Ishikawa (cell line): ENCODE measurements around the gene PLBD1.

Experiments
- CEBPB ChIP-seq: IDR thresholded peaks from 2 replicates; pipeline ENCODE4 v1.6.1; 2012
- CREB1 ChIP-seq: IDR thresholded peaks from 2 replicates; pipeline ENCODE4 v1.6.1; 2012; ENCODE audit warnings: low read depth
- EGR1 ChIP-seq: IDR thresholded peaks from 2 replicates; pipeline ENCODE4 v1.6.1; 2012
- EP300 ChIP-seq: IDR thresholded peaks from 2 replicates; pipeline ENCODE4 v1.6.1; 2012; ENCODE audit warnings: borderline replicate concordance
- FOXM1 ChIP-seq: IDR thresholded peaks from 2 replicates; pipeline ENCODE4 v1.6.1; 2012; ENCODE audit warnings: low read depth, borderline replicate concordance
- NFIC ChIP-seq: IDR thresholded peaks from 2 replicates; pipeline ENCODE4 v1.6.1; 2012
- RAD21 ChIP-seq: IDR thresholded peaks from 2 replicates; pipeline ENCODE4 v1.6.1; 2012; ENCODE audit warnings: low read depth
- TAF1 ChIP-seq: IDR thresholded peaks from 2 replicates; pipeline ENCODE4 v1.6.1; 2012; ENCODE audit warnings: low read depth, mild to moderate bottlenecking
- TCF12 ChIP-seq: IDR thresholded peaks from 2 replicates; pipeline ENCODE4 v1.6.1; 2012; ENCODE audit warnings: low read depth
- TEAD4 ChIP-seq: IDR thresholded peaks from 2 replicates; pipeline ENCODE4 v1.6.1; 2012
- YY1 ChIP-seq: IDR thresholded peaks from 2 replicates; pipeline ENCODE4 v1.6.1; 2012; ENCODE audit warnings: low read depth
- ZBTB7A ChIP-seq: IDR thresholded peaks from 2 replicates; pipeline ENCODE4 v1.6.1; 2012; ENCODE audit warnings: low read depth
- TF ChIP-seq, protein P1 (sequence below): IDR thresholded peaks from 2 replicates; pipeline ENCODE4 v1.6.1; 2012
- TF ChIP-seq, protein P2 (sequence below): IDR thresholded peaks from 2 replicates; pipeline ENCODE4 v1.6.1; 2012
- TF ChIP-seq, protein P3 (sequence below): IDR thresholded peaks from 2 replicates; pipeline ENCODE4 v1.6.1; 2012; ENCODE audit warnings: low read depth, mild to moderate bottlenecking

The PLBD1 gene

DNA sequence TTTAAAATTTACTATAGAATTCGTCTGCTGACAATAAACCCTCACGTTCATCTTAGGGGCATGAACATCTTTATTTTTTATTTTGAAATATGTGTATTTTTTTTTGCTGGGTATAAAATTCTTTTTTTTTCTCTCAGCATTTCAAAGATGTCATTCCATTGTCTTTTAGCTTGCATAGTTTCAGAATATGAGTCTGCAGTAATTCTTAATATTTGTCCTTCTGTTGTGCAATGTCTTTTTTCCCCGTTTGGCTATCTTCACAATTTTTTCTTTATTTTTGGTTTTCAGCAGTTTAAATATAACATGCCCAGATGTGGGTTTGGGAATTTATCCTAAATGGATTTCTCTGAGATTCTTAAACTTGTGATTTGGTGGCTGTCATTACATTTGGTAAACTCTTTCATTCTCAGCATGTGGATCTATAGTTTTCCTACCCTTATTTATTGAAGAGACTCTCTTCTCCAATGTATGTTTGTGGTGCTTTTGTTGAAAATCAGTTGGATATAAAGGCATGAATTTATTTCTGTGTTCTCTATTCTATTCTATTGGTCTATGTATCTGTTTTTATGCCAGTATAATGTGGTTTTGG, 37.8 kb upstream of the PLBD1 start:
- TF ChIP-seq, protein P1, sequence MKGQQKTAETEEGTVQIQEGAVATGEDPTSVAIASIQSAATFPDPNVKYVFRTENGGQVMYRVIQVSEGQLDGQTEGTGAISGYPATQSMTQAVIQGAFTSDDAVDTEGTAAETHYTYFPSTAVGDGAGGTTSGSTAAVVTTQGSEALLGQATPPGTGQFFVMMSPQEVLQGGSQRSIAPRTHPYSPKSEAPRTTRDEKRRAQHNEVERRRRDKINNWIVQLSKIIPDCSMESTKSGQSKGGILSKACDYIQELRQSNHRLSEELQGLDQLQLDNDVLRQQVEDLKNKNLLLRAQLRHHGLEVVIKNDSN = 0 out of 2 replicates have a peak, but pooled peaks have one; percentile 49
- no peak for TF ChIP-seq TCF12
- TF ChIP-seq YY1 = no peak
- TF ChIP-seq TAF1 = no peak
- TF ChIP-seq RAD21 = no peak
- TF ChIP-seq NFIC = no peak
- no peak for TF ChIP-seq FOXM1
- TF ChIP-seq, protein P2, sequence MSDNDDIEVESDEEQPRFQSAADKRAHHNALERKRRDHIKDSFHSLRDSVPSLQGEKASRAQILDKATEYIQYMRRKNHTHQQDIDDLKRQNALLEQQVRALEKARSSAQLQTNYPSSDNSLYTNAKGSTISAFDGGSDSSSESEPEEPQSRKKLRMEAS = no peak
- TF ChIP-seq, protein P3, sequence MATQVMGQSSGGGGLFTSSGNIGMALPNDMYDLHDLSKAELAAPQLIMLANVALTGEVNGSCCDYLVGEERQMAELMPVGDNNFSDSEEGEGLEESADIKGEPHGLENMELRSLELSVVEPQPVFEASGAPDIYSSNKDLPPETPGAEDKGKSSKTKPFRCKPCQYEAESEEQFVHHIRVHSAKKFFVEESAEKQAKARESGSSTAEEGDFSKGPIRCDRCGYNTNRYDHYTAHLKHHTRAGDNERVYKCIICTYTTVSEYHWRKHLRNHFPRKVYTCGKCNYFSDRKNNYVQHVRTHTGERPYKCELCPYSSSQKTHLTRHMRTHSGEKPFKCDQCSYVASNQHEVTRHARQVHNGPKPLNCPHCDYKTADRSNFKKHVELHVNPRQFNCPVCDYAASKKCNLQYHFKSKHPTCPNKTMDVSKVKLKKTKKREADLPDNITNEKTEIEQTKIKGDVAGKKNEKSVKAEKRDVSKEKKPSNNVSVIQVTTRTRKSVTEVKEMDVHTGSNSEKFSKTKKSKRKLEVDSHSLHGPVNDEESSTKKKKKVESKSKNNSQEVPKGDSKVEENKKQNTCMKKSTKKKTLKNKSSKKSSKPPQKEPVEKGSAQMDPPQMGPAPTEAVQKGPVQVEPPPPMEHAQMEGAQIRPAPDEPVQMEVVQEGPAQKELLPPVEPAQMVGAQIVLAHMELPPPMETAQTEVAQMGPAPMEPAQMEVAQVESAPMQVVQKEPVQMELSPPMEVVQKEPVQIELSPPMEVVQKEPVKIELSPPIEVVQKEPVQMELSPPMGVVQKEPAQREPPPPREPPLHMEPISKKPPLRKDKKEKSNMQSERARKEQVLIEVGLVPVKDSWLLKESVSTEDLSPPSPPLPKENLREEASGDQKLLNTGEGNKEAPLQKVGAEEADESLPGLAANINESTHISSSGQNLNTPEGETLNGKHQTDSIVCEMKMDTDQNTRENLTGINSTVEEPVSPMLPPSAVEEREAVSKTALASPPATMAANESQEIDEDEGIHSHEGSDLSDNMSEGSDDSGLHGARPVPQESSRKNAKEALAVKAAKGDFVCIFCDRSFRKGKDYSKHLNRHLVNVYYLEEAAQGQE = no peak
- peak; percentile 86 for TF ChIP-seq CEBPB

DNA sequence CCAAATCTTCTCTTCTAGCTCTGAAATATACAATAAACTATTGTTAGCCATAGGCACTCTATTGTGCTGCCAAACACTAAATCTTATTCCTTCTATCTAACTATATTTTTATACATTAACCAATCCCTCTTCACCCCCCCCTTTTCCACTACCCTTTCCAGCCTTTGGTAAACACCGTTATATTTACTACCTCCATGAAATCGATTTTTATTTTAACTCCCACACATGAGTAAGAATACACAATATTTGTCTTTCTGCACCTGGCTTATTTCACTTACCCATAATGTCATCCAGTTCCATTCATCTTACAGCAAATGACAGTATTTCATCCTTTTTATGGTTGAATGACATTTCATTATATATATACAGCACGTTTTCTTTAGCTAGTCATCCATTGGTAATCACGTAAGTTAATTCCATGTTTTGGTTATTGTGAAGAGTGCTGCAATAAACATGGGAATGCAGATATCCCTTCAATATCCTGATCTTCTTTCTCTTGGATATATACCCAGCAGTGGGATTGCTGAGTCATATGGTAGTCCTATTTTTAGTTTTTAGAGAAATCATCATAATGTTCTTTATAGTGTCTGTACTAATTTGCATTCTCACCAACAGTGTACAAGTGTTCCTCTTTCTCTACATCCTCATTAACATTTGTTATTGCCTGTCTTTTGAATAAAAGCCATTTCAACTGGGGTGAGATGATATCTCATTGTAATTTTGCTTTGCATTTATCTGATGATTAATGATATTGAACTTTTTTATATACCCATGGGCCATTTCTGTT, 34.2 kb upstream of the PLBD1 start:
- TF ChIP-seq EP300 (no peak), FOXM1 (no peak), TCF12 (no peak), CREB1 (no peak), RAD21 (no peak), ZBTB7A (no peak), TEAD4 (no peak), TAF1 (no peak), NFIC (no peak)
- TF ChIP-seq, protein P3 = no peak
- TF ChIP-seq, protein P1 = no peak

DNA sequence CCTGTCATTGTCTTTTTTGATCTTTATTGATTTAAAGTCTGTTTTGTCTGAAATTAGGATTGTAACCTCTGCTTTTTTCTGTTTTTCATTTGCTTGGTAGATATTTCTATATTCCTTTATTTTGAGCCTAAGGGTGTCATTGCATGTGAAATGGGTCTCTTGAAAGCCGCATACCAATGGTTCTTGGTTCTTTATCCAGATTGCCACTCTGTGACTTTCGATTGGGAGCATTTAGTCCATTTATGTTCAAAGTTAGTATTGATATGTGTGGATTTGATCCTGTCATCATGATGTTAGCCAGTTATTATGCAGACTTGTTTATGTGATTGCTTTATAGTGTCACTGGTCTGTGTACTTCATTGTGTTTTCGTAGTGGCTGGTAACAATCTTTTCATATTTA, 29.8 kb upstream of the PLBD1 start:
- no peak for TF ChIP-seq TAF1
- no peak for TF ChIP-seq EGR1
- no peak for TF ChIP-seq CEBPB
- TF ChIP-seq, protein P1 = no peak
- TF ChIP-seq TEAD4 = no peak
- TF ChIP-seq EP300 = no peak
- TF ChIP-seq FOXM1 = no peak
- no peak for TF ChIP-seq CREB1
- TF ChIP-seq RAD21 = no peak

DNA sequence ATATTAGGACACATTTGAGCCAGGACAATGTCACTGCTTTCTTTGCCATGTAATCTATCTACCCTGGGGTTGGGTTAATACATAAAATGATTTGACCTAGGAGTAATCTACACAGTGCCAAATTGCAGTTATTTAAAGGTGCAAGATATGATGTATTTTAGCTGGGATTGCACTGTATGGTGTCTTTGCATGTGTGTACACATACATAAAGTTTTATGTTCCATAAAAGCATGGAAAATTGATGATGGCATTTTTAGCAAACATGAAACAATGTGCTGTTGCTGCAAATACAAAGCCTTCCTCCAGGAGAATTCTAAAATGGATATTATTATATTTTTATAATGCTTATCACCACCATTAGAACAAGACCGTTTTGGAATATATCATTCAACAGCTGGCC, 24.0 kb upstream of the PLBD1 start:
- TF ChIP-seq FOXM1 (no peak), TAF1 (no peak), EP300 (no peak), RAD21 (no peak), CEBPB (no peak), CREB1 (no peak), TEAD4 (no peak), TCF12 (no peak)
- TF ChIP-seq, protein P1 = no peak
- TF ChIP-seq, protein P3 = no peak
